HG03060 (cell line): ENCODE measurements around the gene PDLIM7.
"Not testable (repeated sequence)": the region's sequence is repeated elsewhere in the genome, so short reads cannot be mapped to it uniquely, and the experiment has no call there.

Source experiments
- ATAC-seq: cut with Tn5 transposase; IDR thresholded peaks from one replicate; pipeline ENCODE4 v1.9.1; 2021; ENCODE audit warnings: low read depth, moderate number of reproducible peaks; ENCODE audit not compliant: unreplicated experiment

Gene PDLIM7

GRCh38 chr5:177492841-177493240 lies 4.6 kb downstream of the PDLIM7 start:
- no peak for ATAC-seq

- ATAC-seq = no peak
Observed at GRCh38 chr5:177491983-177492746, 5.2 kb downstream of the PDLIM7 start.

GRCh38 chr5:177491429-177491945 lies 5.9 kb downstream of the PDLIM7 start:
- no peak for ATAC-seq

GRCh38 chr5:177490992-177491391 lies 6.4 kb downstream of the PDLIM7 start:
- no peak for ATAC-seq

GRCh38 chr5:177490311-177490991 lies 7.0 kb downstream of the PDLIM7 start:
- ATAC-seq = no peak

GRCh38 chr5:177489119-177489716 lies 8.2 kb downstream of the PDLIM7 start:
- no peak for ATAC-seq

- ATAC-seq = no peak
Observed at GRCh38 chr5:177487975-177488374, 9.4 kb downstream of the PDLIM7 start.

GRCh38 chr5:177487144-177487543 lies 10.3 kb downstream of the PDLIM7 start:
- ATAC-seq = no peak

GRCh38 chr5:177486256-177486655 lies 11.1 kb downstream of the PDLIM7 start:
- no peak for ATAC-seq

GRCh38 chr5:177485753-177486152 lies 11.7 kb downstream of the PDLIM7 start:
- ATAC-seq = not testable (repeated sequence)

- no peak for ATAC-seq
Observed at GRCh38 chr5:177484902-177485549, 12.4 kb downstream of the PDLIM7 start.

GRCh38 chr5:177483994-177484901 lies 13.2 kb downstream of the PDLIM7 start:
- ATAC-seq = no peak

GRCh38 chr5:177483042-177483441 lies 14.4 kb downstream of the PDLIM7 start:
- ATAC-seq = no peak

GRCh38 chr5:177482359-177482795 lies 15.0 kb downstream of the PDLIM7 start:
- no peak for ATAC-seq

- ATAC-seq = no peak
Observed at GRCh38 chr5:177479774-177480173, 17.6 kb downstream of the PDLIM7 start.

- no peak for ATAC-seq
Observed at GRCh38 chr5:177478711-177479646, 18.4 kb downstream of the PDLIM7 start.

GRCh38 chr5:177477701-177478477 lies 19.5 kb downstream of the PDLIM7 start:
- ATAC-seq = no peak
